Subcutaneous abdominal adipose tissue (tissue), 5 donors: ENCODE measurements around the gene G6PC1.
"Not testable (repeated sequence)": the region's sequence is repeated elsewhere in the genome, so short reads cannot be mapped to it uniquely, and the experiment has no call there.

Experiments used
- H3K27ac ChIP-seq: one replicate; pipeline ENCODE4 v1.7.0; 2013; ENCODE audit warnings: low read depth, mild to moderate bottlenecking, inconsistent platforms, low read length, moderate library complexity
- H3K27me3 ChIP-seq, 5 donors: one replicate each; pipeline ENCODE4 v1.7.0; 2013; ENCODE audit warnings: low read length in 5 of 5, inconsistent platforms in 1 of 5; ENCODE audit not compliant: control insufficient read depth in 5 of 5, insufficient read depth in 4 of 5
- H3K36me3 ChIP-seq, 5 donors: one replicate each; pipeline ENCODE4 v1.7.0; 2013; ENCODE audit warnings: low read length in 5 of 5; ENCODE audit not compliant: control insufficient read depth in 5 of 5, insufficient read depth in 5 of 5
- H3K4me1 ChIP-seq, 5 donors: one replicate each; pipeline ENCODE4 v1.7.0; 2013; ENCODE audit warnings: low read length in 5 of 5, mild to moderate bottlenecking in 3 of 5, moderate library complexity in 1 of 5; ENCODE audit not compliant: control insufficient read depth in 5 of 5, insufficient read depth in 5 of 5
- H3K4me3 ChIP-seq, 5 donors: one replicate each; pipeline ENCODE4 v1.7.0; 2013; ENCODE audit warnings: low read length in 5 of 5, low read depth in 1 of 5
- H3K9ac ChIP-seq, 5 donors: one replicate each; pipeline ENCODE4 v1.7.0; 2013; ENCODE audit warnings: low read length in 5 of 5, mild to moderate bottlenecking in 4 of 5, moderate library complexity in 3 of 5
- H3K9me3 ChIP-seq, 5 donors: one replicate each; pipeline ENCODE4 v1.7.0; 2013; ENCODE audit warnings: low read length in 5 of 5; ENCODE audit not compliant: control insufficient read depth in 5 of 5
- donor health status: healthy.
- donor health status: healthy.
- donor health status: healthy.
- donor health status: healthy.
- donor health status: healthy.

G6PC1 gene

DNA sequence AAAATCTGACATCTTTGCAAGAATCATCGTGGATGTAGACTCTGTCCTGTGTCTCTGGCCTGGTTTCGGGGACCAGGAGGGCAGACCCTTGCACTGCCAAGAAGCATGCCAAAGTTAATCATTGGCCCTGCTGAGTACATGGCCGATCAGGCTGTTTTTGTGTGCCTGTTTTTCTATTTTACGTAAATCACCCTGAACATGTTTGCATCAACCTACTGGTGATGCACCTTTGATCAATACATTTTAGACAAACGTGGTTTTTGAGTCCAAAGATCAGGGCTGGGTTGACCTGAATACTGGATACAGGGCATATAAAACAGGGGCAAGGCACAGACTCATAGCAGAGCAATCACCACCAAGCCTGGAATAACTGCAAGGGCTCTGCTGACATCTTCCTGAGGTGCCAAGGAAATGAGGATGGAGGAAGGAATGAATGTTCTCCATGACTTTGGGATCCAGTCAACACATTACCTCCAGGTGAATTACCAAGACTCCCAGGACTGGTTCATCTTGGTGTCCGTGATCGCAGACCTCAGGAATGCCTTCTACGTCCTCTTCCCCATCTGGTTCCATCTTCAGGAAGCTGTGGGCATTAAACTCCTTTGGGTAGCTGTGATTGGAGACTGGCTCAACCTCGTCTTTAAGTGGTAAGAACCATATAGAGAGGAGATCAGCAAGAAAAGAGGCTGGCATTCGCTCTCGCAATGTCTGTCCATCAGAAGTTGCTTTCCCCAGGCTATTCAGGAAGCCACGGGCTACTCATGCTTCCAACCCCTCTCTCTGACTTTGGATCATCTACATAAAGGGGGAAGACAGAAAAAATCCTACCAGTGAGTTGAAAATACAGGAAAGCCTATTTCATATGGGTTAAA is at the start of gene G6PC1:
Gene G6PC1 (plus strand): TSS at position 340 of the 872 bp plus-strand sequence. CDS start 78 bp downstream, at position 418.
- Histone ChIP-seq H3K9me3 (no peaks in the 10 kb centered on the region), H3K27me3 (no peaks in the 10 kb centered on the region), H3K4me3 (no peak within 1 kb of the TSS), H3K36me3 (no peaks in the 10 kb centered on the region), H3K4me1 (peaks cover 0 to 10% (median 8%) of the 10 kb centered on the region in 5 donors), H3K9ac (no peak within 1 kb of the TSS), H3K27ac (no peak within 1 kb of the TSS)

DNA sequence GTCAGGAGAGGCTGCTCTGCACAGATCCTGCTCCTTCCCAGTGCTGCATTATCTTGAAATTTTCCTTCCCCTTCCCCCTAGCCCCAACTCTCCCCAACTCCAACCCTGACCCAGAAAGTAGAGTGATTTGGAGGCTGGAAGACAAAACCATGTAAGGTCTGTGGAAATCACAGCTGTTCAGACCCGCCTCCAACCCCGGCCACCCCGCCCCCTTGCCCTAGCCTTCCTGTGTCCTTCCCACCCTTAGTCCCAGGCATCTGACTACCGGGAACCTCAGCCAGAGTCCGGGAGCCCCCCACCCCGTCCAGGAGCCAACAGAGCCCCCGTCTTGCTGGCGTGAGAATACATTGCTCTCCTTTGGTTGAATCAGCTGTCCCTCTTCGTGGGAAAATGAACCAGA is 49.6 kb upstream of the G6PC1 start, which contains the start of gene AOC3:
Gene AOC3 (plus strand): TSS at position 246 of the 400 bp plus-strand sequence. CDS start 145 bp downstream, at position 391.
- H3K27ac ChIP-seq = peak within 1 kb of the TSS; percentile 94

DNA sequence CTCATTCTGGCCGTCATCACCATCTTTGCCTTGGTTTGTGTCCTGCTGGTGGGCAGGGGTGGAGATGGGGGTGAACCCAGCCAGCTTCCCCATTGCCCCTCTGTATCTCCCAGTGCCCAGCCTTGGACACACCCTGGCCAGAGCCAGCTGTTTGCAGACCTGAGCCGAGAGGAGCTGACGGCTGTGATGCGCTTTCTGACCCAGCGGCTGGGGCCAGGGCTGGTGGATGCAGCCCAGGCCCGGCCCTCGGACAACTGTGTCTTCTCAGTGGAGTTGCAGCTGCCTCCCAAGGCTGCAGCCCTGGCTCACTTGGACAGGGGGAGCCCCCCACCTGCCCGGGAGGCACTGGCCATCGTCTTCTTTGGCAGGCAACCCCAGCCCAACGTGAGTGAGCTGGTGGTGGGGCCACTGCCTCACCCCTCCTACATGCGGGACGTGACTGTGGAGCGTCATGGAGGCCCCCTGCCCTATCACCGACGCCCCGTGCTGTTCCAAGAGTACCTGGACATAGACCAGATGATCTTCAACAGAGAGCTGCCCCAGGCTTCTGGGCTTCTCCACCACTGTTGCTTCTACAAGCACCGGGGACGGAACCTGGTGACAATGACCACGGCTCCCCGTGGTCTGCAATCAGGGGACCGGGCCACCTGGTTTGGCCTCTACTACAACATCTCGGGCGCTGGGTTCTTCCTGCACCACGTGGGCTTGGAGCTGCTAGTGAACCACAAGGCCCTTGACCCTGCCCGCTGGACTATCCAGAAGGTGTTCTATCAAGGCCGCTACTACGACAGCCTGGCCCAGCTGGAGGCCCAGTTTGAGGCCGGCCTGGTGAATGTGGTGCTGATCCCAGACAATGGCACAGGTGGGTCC is 49.0 kb upstream of the G6PC1 start:
- not testable (repeated sequence) for H3K27me3 ChIP-seq, H3K9me3 ChIP-seq
- peak overlapping the region; percentile 94 for H3K27ac ChIP-seq
- peaks cover 18 to 83% (median 70%) of the 10 kb centered on the region in 5 donors for H3K4me1 ChIP-seq
- H3K9ac ChIP-seq = peak overlapping the region; percentile 71 to 93 (median 81)
- H3K36me3 ChIP-seq = peaks cover 0 to 20% (median 15%) of the 10 kb centered on the region in 5 donors
- peak overlapping the region; percentile 70 to 95 (median 75) for H3K4me3 ChIP-seq

More for the DNA sequence above, 49.6 kb upstream of the G6PC1 start, which contains the start of gene AOC3:
- Histone ChIP-seq H3K27me3 (no peaks in the 10 kb centered on the region), H3K9me3 (no peaks in the 10 kb centered on the region), H3K4me3 (peak within 1 kb of the TSS; percentile 70 to 92 (median 75)), H3K9ac (peak within 1 kb of the TSS; percentile 71 to 93 (median 81)), H3K36me3 (peaks cover 0 to 16% (median 12%) of the 10 kb centered on the region in 5 donors), H3K4me1 (peaks cover 17 to 85% (median 67%) of the 10 kb centered on the region in 5 donors)

DNA sequence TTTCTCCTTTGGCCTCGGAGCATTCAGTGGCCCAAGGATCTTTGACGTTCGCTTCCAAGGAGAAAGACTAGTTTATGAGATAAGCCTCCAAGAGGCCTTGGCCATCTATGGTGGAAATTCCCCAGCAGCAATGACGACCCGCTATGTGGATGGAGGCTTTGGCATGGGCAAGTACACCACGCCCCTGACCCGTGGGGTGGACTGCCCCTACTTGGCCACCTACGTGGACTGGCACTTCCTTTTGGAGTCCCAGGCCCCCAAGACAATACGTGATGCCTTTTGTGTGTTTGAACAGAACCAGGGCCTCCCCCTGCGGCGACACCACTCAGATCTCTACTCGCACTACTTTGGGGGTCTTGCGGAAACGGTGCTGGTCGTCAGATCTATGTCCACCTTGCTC is 48.2 kb upstream of the G6PC1 start:
- Histone ChIP-seq H3K4me1 (peaks cover 17 to 83% (median 71%) of the 10 kb centered on the region in 5 donors), H3K9me3 (no peaks in the 10 kb centered on the region), H3K27me3 (no peaks in the 10 kb centered on the region), H3K9ac (peak overlapping the region; percentile 72 to 89 (median 81)), H3K27ac (peak overlapping the region; percentile 94), H3K36me3 (peaks cover 0 to 27% (median 22%) of the 10 kb centered on the region in 5 donors), H3K4me3 (peak overlapping the region; percentile 70 to 95 (median 75))

DNA sequence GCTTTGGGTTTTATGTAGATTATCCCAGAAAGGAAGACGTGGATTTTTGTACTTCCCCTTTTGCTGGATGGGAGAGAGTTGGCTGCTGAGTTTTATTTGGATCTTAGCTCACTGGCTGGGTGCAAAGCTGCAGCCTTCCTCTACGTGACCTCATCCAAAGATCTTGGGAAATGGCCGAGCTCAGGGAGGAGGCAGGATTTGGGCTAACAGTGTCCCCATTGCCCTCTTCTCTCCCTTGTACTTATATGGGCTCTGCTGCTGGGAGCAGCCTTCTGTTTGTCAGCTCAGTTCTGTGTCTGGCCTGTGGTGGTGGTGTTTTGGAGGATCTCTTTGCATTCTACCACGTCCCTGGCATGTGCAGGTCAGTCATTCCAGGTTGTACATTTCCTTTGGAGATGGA is 47.6 kb upstream of the G6PC1 start:
- H3K36me3 ChIP-seq = peaks cover 4 to 33% (median 22%) of the 10 kb centered on the region in 5 donors
- no peaks in the 10 kb centered on the region for H3K9me3 ChIP-seq
- no peaks in the 10 kb centered on the region for H3K27me3 ChIP-seq
- peak overlapping the region; percentile 94 for H3K27ac ChIP-seq
- H3K4me3 ChIP-seq = peak overlapping the region; percentile 70 to 95 (median 75)
- peak overlapping the region; percentile 72 to 89 (median 81) for H3K9ac ChIP-seq
- peaks cover 17 to 81% (median 68%) of the 10 kb centered on the region in 5 donors for H3K4me1 ChIP-seq

DNA sequence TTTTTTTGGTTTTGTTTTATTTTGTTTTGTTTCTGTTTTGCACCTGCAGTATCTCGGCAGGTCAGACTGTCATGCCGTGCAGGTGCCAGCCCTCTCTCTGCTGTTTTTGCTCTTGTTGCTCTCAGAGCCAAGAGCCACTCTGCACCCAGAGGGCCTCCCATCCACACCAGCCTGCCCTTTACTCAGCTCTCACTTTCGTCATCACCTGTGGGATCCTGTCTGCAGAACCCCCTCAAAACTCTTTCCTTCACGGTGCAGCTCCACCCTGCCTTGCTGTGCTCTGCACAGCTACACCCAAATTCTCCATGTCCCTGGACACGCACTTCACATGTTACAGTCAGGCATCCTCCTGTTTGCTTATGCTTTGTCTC is 47.0 kb upstream of the G6PC1 start:
- H3K4me3 ChIP-seq = peak overlapping the region; percentile 70 to 95 (median 75)
- peak overlapping the region; percentile 94 for H3K27ac ChIP-seq
- H3K9ac ChIP-seq = peak overlapping the region; percentile 72 to 89 (median 81)
- no peaks in the 10 kb centered on the region for H3K27me3 ChIP-seq
- peaks cover 5 to 37% (median 22%) of the 10 kb centered on the region in 5 donors for H3K36me3 ChIP-seq
- H3K9me3 ChIP-seq = no peaks in the 10 kb centered on the region
- H3K4me1 ChIP-seq = peaks cover 17 to 78% (median 68%) of the 10 kb centered on the region in 5 donors

DNA sequence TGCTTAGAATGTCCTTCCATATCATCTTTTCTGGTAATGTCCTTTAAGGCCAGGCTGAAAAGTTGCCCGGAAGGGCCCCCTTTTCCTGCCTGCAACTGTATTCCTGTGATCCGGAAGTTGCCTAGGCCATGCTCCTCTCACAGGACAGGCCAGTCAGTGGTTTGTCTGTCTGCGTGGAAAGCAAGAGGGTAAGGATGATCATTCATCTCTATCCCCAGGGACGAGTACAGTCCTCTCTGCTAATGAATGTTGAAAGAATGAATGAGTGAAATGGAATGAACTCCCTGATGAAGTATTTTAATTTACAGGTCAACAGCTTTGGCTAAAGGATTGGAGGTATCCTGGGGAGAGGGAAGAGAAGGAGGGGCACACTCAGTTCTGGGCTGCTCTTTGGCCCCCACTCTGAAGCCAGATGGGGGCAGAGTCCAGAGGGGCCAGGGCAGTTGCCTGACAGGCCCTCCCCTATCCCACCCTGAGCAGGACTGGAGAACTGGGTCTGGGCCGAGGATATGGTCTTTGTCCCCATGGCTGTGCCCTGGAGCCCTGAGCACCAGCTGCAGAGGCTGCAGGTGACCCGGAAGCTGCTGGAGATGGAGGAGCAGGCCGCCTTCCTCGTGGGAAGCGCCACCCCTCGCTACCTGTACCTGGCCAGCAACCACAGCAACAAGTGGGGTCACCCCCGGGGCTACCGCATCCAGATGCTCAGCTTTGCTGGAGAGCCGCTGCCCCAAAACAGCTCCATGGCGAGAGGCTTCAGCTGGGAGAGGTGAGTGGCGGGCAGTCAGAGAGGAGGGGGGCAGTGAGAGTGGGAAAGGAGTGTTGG is 46.4 kb upstream of the G6PC1 start:
- Histone ChIP-seq H3K4me3 (peak overlapping the region; percentile 70 to 95 (median 75)), H3K9me3 (no peaks in the 10 kb centered on the region), H3K36me3 (peaks cover 5 to 38% (median 25%) of the 10 kb centered on the region in 5 donors), H3K9ac (peak overlapping the region; percentile 72 to 89 (median 81)), H3K27ac (peak overlapping the region; percentile 94), H3K4me1 (peaks cover 17 to 72% (median 64%) of the 10 kb centered on the region in 5 donors), H3K27me3 (no peaks in the 10 kb centered on the region)

DNA sequence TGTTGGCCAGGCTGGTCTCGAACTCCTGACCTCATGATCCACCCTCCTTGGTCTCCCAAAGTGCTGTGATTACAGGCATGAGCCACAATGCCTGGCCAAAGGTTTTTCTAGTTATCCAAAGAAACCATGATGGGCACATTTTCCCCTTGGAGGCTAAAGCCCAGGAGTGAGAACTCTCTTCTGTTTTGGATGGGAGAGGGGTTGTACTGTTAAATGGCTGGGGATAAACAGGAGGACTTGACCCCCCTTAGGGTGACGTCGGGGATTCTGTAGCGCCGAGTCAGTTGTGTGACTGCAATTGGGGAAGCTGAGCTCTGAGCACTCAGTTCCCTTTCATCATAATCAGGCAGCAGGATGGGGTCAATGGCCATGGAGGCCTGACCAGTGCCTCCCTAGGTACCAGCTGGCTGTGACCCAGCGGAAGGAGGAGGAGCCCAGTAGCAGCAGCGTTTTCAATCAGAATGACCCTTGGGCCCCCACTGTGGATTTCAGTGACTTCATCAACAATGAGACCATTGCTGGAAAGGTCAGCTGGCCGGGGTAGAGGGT is 45.5 kb upstream of the G6PC1 start:
- Histone ChIP-seq H3K27me3 (no peaks in the 10 kb centered on the region), H3K36me3 (peaks cover 5 to 41% (median 31%) of the 10 kb centered on the region in 5 donors), H3K27ac (peak overlapping the region; percentile 94), H3K9me3 (no peaks in the 10 kb centered on the region), H3K4me3 (peak overlapping the region; percentile 70 to 95 (median 75)), H3K4me1 (peaks cover 10 to 62% (median 54%) of the 10 kb centered on the region in 5 donors), H3K9ac (peak overlapping the region in 2 of 5 donors; percentile 64 to 89)

DNA sequence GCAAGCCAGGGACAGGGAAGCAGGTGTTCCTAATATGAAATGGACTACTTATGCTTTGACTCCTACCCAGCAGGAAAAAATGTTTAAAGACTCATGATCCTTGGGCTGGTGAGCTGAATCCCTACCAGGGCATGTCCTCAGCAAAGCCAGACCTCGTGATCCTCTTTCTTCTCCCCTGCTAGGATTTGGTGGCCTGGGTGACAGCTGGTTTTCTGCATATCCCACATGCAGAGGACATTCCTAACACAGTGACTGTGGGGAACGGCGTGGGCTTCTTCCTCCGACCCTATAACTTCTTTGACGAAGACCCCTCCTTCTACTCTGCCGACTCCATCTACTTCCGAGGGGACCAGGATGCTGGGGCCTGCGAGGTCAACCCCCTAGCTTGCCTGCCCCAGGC is 44.5 kb upstream of the G6PC1 start:
- Histone ChIP-seq H3K4me3 (peak overlapping the region in 4 of 5 donors; percentile 29 to 95 (median 80)), H3K27ac (peak overlapping the region; percentile 94), H3K36me3 (peaks cover 5 to 41% (median 31%) of the 10 kb centered on the region in 5 donors), H3K9ac (peak overlapping the region in 2 of 5 donors; percentile 64 to 89), H3K4me1 (peaks cover 9 to 54% (median 46%) of the 10 kb centered on the region in 5 donors)
- not testable (repeated sequence) for H3K9me3 ChIP-seq, H3K27me3 ChIP-seq
